GM23248 (cell line): ENCODE data around the gene KCNMB3.

ENCODE experiments used
- EZH2 ChIP-seq: fragments of 200-600 bp; sonication (generic); IDR thresholded peaks from 2 replicates; pipeline ENCODE4 v1.6.1; 2018; ENCODE audit warnings: antibody characterized with exemption, mild to moderate bottlenecking; ENCODE audit not compliant: insufficient read depth, poor library complexity, severe bottlenecking
- EZH2phosphoT487 ChIP-seq: fragments of 200-600 bp; sonication (generic); IDR thresholded peaks from 2 replicates; pipeline ENCODE4 v1.6.1; 2018; ENCODE audit warnings: antibody characterized with exemption, moderate library complexity, mild to moderate bottlenecking, low read depth; ENCODE audit not compliant: insufficient read depth

DNA sequence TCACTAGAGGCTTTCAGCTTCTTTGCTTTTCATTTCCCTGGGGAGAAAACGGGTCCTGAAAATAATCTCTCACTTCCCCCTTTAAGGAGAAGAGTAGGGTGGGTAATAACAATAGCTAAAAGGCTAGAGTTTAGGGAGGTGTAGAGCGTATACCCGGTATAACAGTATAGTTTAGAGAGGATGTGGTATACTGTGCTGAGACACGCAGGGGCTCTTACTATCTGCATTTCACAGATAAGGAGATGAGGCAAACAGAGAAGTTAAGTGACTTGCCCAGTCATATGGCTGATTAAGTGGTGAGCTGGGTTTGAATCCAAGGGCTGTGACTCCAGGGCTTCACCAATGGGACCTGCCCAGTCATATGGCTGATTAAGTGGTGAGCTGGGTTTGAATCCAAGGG is 15.0 kb upstream of the KCNMB3 start:
- TF ChIP-seq EZH2 (no peak), EZH2phosphoT487 (no peak)
